Lower leg skin (tissue), 3 donors: ENCODE measurements around the gene ZFPM1.

Experiments used
- CTCF ChIP-seq, 3 donors: fragments of 450-650 bp; IDR thresholded peaks; one replicate each; pipeline ENCODE4 v1.5.1; 2016; ENCODE audit warnings: antibody characterized with exemption in 3 of 3, mild to moderate bottlenecking in 3 of 3, moderate library complexity in 2 of 3
- POLR2A ChIP-seq, 2 donors: fragments of 450-650 bp; IDR thresholded peaks; one replicate each; pipeline ENCODE4 v1.6.1; 2016 to 2017; ENCODE audit warnings: antibody characterized with exemption in 2 of 2, mild to moderate bottlenecking in 1 of 2, moderate library complexity in 1 of 2

- TF ChIP-seq CTCF (IDR thresholded peaks at IDR 0.05) (no peak), POLR2A (IDR thresholded peaks at IDR 0.05) (no peak)
Observed at GRCh38 chr16:88502371-88502770, 49.3 kb downstream of the ZFPM1 start.
